K562 (cell line): ENCODE measurements around the gene FAM193A. TPM values are rescaled to one million over a fixed set of nuclear protein-coding genes. Genes with fewer than 3 reads are reported as not detected.

Source experiments
- ATAC-seq: fragments of 200-7000 bp; cut with Tn5 transposase; 3 replicates; pipeline ENCODE4 v1.9.1; 2020; ENCODE audit warnings: moderate library complexity
- BruUV-seq: library from RNA; stranded (reverse); fragments of 400-500 nt; replicated peaks from 2 replicates; lab custom pipeline; 2021; lab: Mats Ljungman, UMichigan
- CTCF ChIA-PET: fragments of 300-600 bp; formaldehyde crosslinking; extraction: SDS; loops from one replicate; lab custom pipeline; 2021; ENCODE audit warnings: low intra/inter-chr PET ratio; lab: Yijun Ruan, JAX
- POLR2A ChIA-PET: fragments of 300-600, 350-650 bp; sonication (Branson Sonifier 250); formaldehyde crosslinking; extraction: SDS; loops from one replicate; lab custom pipeline; 2021; ENCODE audit warnings: antibody characterized with exemption, inconsistent platforms; lab: Yijun Ruan, JAX
- DNase-seq, 4 experiments: peaks; one replicate each; pipeline versions ENCODE4 v3.0.0 to v3.0.0-alpha.2; 2011 to 2018; ENCODE audit warnings: low spot score in 3 of 4, mixed read lengths in 3 of 4; ENCODE audit errors: extremely low read depth in 1 of 4
- FAIRE-seq: peaks from 2 replicates; lab custom pipeline; 2011; peaks lifted over from hg19 to GRCh38; lab: Jason Lieb, UNC
- H2AFZ ChIP-seq: 2 replicates; pipeline ENCODE4 v1.6.0; 2011; ENCODE audit warnings: low read depth, low read length, control low read depth, inconsistent platforms
- H3K27ac ChIP-seq: fragments of 200-600 bp; 3 replicates; pipeline ENCODE4 v1.8.0; 2011; ENCODE audit warnings: low read depth, mild to moderate bottlenecking, control low read depth, inconsistent platforms, low read length, moderate library complexity, mixed read lengths; ENCODE audit errors: extremely low read depth
- H3K27me3 ChIP-seq, 2 experiments: fragments of 300-600 bp in 1 of 2; 2 replicates in 1 of 2; 3 replicates in 1 of 2; pipeline versions ENCODE4 v1.6.0 to v1.8.0; 2011; ENCODE audit warnings: inconsistent platforms in 2 of 2, low read length in 2 of 2, mild to moderate bottlenecking in 1 of 2, mixed read lengths in 1 of 2, moderate library complexity in 1 of 2; ENCODE audit not compliant: control insufficient read depth in 2 of 2, insufficient read depth in 2 of 2
- H3K36me3 ChIP-seq: fragments of 300-600 bp; 3 replicates; pipeline ENCODE4 v1.8.0; 2011; ENCODE audit warnings: mild to moderate bottlenecking, low read length, inconsistent platforms; ENCODE audit not compliant: control insufficient read depth, insufficient read depth
- H3K4me1 ChIP-seq, 2 experiments: fragments of 200-600 bp in 1 of 2; replicated peaks in 1 of 2; 2 replicates in 1 of 2; 3 replicates in 1 of 2; pipeline versions ENCODE4 v1.5.1 to v1.8.0; 2011; ENCODE audit warnings: inconsistent platforms in 2 of 2, low read length in 2 of 2, mild to moderate bottlenecking in 1 of 2, mixed read lengths in 1 of 2, moderate library complexity in 1 of 2; ENCODE audit not compliant: control insufficient read depth in 2 of 2, insufficient read depth in 2 of 2
- H3K4me2 ChIP-seq: 2 replicates; pipeline ENCODE4 v1.6.1; 2011; ENCODE audit warnings: low read length, control low read depth, inconsistent platforms, mixed read lengths; ENCODE audit not compliant: insufficient read depth
- H3K4me3 ChIP-seq: fragments of 200-600 bp; sonication (generic), shearing (Covaris generic); 2 replicates; pipeline ENCODE4 v1.5.1; 2016; ENCODE audit warnings: control low read depth, inconsistent platforms
- H3K79me2 ChIP-seq: fragments of 200-600 bp; 3 replicates; pipeline ENCODE4 v1.8.0; 2011; ENCODE audit warnings: low read length, inconsistent platforms; ENCODE audit not compliant: control insufficient read depth, insufficient read depth
- H3K9ac ChIP-seq, 2 experiments: 2 replicates each; pipeline versions ENCODE4 v1.6.0 to v1.6.1; 2011; ENCODE audit warnings: low read depth in 2 of 2, low read length in 2 of 2, control low read depth in 1 of 2, inconsistent platforms in 1 of 2, mild to moderate bottlenecking in 1 of 2, mixed read lengths in 1 of 2; ENCODE audit not compliant: insufficient read depth in 1 of 2
- H3K9me1 ChIP-seq: one replicate; pipeline ENCODE4 v1.6.0; 2011; ENCODE audit warnings: inconsistent platforms, mild to moderate bottlenecking, low read length, moderate library complexity; ENCODE audit not compliant: control insufficient read depth, insufficient read depth
- H3K9me3 ChIP-seq: replicated peaks from 2 replicates; pipeline ENCODE4 v1.5.1; 2011; ENCODE audit warnings: low read depth, low read length, inconsistent platforms; ENCODE audit not compliant: control insufficient read depth, insufficient read depth
- H4K20me1 ChIP-seq: replicated peaks from 2 replicates; pipeline ENCODE4 v1.6.1; 2011; ENCODE audit warnings: low read length, inconsistent platforms, mixed read lengths; ENCODE audit not compliant: control insufficient read depth, insufficient read depth
- NFIC ChIP-seq: fragments of 450-650 bp; IDR thresholded peaks from 2 replicates; pipeline ENCODE4 v1.6.1; 2017; ENCODE audit warnings: mild to moderate bottlenecking, inconsistent platforms
- ZC3H11A ChIP-seq: IDR thresholded peaks from 2 replicates; pipeline ENCODE4 v1.6.1; 2012; ENCODE audit warnings: low read depth, low read length, improper control_type of control experiment
- ZNF3 ChIP-seq: fragments of 250-450 bp; sonication (Bioruptor Pico); IDR thresholded peaks from 2 replicates; pipeline ENCODE4 v1.5.0; 2021; ENCODE audit warnings: mild to moderate bottlenecking, moderate library complexity
- WGBS: fragments of 100-300 bp; shearing (Covaris generic); methylation state at CpG from one replicate; pipeline ENCODE4 v1.1.6; 2016; ENCODE audit warnings: low coverage, mixed read lengths; ENCODE audit not compliant: insufficient coverage; ENCODE audit errors: missing lambda C conversion rate; 5-methylcytosine and 5-hydroxymethylcytosine counted together
- in situ Hi-C: fragments of 300-500 bp; cut with MboI; formaldehyde crosslinking; loops from 4 replicates; pipeline ENCODE4 v1.15.0; 2018; ENCODE audit warnings: inconsistent platforms, mixed read lengths
- intact Hi-C: fragments of 100-400 bp; cut with micrococcal nuclease; formaldehyde crosslinking; loops from 2 replicates; pipeline ENCODE4 v1.14.2; 2022
- polyA plus RNA-seq, 8 experiments: library from polyadenylated mRNA; depleted of rRNA in 4 of 8; stranded (reverse) in 5 of 8; unstranded in 3 of 8; fragments of >200 nt; fragmentation: Nextera tagmentation in 2 of 8; fragmentation: Illumina TruSeq in 1 of 8; extraction: Ambion mirVana in 2 of 8; extraction: Trizol in 1 of 8; gene quantifications; 2 replicates each; pipeline versions ENCODE4 v1.2.1 to v1.2.3, GENCODE V29; 2011 to 2014; ENCODE audit warnings: inconsistent platforms in 1 of 8, missing spikeins in 1 of 8
- total RNA-seq, 7 experiments: library from RNA; depleted of rRNA in 6 of 7; stranded (reverse); fragments of >200 nt in 6 of 7; fragmentation: Illumina TruSeq in 2 of 7; extraction: Trizol in 2 of 7; gene quantifications; 2 replicates each; pipeline versions ENCODE4 v1.2.1 to v1.2.3, GENCODE V29; 2011 to 2021; ENCODE audit warnings: low replicate concordance in 1 of 7
- TF ChIP-seq, protein P1 (sequence below): fragments of 200-600 bp; sonication (generic); IDR thresholded peaks from one replicate; pipeline ENCODE4 v1.6.1; 2012; ENCODE audit warnings: mild to moderate bottlenecking, low read depth, low read length, inconsistent platforms

FAM193A gene
- total and polyA plus RNA-seq, 9 of the 15 experiments (the other 6 are each of a cell fraction or from before 2014, with no cell fraction given): 0.46 to 24.6 (median 9.6) TPM

DNA sequence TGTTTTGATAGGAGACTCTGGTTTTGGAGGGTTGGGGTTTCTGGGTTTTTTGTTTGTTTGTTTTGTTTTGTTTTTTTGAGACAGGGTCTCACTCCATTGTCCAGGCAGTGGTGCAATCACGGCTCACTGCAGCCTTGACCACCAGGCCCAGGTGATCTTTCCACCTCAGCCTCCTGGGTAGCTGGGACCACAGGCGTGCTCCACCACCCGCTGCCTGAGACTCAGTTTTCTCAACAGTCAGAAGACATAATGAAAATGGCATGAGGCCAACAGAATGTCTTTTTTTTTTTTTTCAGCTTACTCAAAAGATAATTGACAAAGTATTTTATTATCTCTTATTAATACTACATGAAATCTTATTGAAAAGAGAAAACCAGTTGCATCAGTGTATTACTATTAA lies 187.3 kb downstream of the FAM193A start:
- BruUV-seq: no TSS peak
- ChIA-PET POLR2A (no interaction called here), CTCF (interaction anchor here (0.7 kb wide), 1 partner anchor 618 kb away, joined by 3 read pairs; no protein-coding TSS in a partner anchor)
- Histone ChIP-seq H3K27ac (no peak overlapping the region), H4K20me1 (no peaks in the 10 kb centered on the region), H3K36me3 (peaks cover 39% of the 10 kb centered on the region; the same call in 2 of the 3 replicates), H3K9me3 (no peaks in the 10 kb centered on the region), H3K4me3 (no peak overlapping the region), H2AFZ (no peak overlapping the region), H3K9ac (no peak overlapping the region), H3K27me3 (no peaks in the 10 kb centered on the region), H3K4me2 (no peak overlapping the region), H3K4me1 (no peaks in the 10 kb centered on the region), H3K9me1 (no peaks in the 10 kb centered on the region), H3K79me2 (no peaks in the 10 kb centered on the region)
- intact Hi-C loops: no loop called here
- DNase-seq: no peak
- no peak for FAIRE-seq
- TF ChIP-seq ZNF3 (CRISPR knock-in tag) (no peak), NFIC (peak; percentile 11; the same call in 1 of the 2 replicates), ZC3H11A (no peak)
- TF ChIP-seq, protein P1, sequence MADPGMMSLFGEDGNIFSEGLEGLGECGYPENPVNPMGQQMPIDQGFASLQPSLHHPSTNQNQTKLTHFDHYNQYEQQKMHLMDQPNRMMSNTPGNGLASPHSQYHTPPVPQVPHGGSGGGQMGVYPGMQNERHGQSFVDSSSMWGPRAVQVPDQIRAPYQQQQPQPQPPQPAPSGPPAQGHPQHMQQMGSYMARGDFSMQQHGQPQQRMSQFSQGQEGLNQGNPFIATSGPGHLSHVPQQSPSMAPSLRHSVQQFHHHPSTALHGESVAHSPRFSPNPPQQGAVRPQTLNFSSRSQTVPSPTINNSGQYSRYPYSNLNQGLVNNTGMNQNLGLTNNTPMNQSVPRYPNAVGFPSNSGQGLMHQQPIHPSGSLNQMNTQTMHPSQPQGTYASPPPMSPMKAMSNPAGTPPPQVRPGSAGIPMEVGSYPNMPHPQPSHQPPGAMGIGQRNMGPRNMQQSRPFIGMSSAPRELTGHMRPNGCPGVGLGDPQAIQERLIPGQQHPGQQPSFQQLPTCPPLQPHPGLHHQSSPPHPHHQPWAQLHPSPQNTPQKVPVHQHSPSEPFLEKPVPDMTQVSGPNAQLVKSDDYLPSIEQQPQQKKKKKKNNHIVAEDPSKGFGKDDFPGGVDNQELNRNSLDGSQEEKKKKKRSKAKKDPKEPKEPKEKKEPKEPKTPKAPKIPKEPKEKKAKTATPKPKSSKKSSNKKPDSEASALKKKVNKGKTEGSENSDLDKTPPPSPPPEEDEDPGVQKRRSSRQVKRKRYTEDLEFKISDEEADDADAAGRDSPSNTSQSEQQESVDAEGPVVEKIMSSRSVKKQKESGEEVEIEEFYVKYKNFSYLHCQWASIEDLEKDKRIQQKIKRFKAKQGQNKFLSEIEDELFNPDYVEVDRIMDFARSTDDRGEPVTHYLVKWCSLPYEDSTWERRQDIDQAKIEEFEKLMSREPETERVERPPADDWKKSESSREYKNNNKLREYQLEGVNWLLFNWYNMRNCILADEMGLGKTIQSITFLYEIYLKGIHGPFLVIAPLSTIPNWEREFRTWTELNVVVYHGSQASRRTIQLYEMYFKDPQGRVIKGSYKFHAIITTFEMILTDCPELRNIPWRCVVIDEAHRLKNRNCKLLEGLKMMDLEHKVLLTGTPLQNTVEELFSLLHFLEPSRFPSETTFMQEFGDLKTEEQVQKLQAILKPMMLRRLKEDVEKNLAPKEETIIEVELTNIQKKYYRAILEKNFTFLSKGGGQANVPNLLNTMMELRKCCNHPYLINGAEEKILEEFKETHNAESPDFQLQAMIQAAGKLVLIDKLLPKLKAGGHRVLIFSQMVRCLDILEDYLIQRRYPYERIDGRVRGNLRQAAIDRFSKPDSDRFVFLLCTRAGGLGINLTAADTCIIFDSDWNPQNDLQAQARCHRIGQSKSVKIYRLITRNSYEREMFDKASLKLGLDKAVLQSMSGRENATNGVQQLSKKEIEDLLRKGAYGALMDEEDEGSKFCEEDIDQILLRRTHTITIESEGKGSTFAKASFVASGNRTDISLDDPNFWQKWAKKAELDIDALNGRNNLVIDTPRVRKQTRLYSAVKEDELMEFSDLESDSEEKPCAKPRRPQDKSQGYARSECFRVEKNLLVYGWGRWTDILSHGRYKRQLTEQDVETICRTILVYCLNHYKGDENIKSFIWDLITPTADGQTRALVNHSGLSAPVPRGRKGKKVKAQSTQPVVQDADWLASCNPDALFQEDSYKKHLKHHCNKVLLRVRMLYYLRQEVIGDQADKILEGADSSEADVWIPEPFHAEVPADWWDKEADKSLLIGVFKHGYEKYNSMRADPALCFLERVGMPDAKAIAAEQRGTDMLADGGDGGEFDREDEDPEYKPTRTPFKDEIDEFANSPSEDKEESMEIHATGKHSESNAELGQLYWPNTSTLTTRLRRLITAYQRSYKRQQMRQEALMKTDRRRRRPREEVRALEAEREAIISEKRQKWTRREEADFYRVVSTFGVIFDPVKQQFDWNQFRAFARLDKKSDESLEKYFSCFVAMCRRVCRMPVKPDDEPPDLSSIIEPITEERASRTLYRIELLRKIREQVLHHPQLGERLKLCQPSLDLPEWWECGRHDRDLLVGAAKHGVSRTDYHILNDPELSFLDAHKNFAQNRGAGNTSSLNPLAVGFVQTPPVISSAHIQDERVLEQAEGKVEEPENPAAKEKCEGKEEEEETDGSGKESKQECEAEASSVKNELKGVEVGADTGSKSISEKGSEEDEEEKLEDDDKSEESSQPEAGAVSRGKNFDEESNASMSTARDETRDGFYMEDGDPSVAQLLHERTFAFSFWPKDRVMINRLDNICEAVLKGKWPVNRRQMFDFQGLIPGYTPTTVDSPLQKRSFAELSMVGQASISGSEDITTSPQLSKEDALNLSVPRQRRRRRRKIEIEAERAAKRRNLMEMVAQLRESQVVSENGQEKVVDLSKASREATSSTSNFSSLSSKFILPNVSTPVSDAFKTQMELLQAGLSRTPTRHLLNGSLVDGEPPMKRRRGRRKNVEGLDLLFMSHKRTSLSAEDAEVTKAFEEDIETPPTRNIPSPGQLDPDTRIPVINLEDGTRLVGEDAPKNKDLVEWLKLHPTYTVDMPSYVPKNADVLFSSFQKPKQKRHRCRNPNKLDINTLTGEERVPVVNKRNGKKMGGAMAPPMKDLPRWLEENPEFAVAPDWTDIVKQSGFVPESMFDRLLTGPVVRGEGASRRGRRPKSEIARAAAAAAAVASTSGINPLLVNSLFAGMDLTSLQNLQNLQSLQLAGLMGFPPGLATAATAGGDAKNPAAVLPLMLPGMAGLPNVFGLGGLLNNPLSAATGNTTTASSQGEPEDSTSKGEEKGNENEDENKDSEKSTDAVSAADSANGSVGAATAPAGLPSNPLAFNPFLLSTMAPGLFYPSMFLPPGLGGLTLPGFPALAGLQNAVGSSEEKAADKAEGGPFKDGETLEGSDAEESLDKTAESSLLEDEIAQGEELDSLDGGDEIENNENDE: no peak
- in situ Hi-C loops: no loop called here
- ATAC-seq: no peak
- WGBS: 79% methylated on average over 3 of the region's 3 CpGs
